ENCODE data around the gene PPP1R12B. TPM values are rescaled to one million over a fixed set of nuclear protein-coding genes. Genes with fewer than 3 reads are reported as not detected.
A peak's percentile ranks its signal among the peaks of the same experiment; 100 is the strongest.
"Not testable (repeated sequence)": the region's sequence is repeated elsewhere in the genome, so short reads cannot be mapped to it uniquely, and the experiment has no call there.

PPP1R12B gene
- total and polyA plus RNA-seq, 12 donors, result 16.5 to 969 (median 604) TPM

DNA sequence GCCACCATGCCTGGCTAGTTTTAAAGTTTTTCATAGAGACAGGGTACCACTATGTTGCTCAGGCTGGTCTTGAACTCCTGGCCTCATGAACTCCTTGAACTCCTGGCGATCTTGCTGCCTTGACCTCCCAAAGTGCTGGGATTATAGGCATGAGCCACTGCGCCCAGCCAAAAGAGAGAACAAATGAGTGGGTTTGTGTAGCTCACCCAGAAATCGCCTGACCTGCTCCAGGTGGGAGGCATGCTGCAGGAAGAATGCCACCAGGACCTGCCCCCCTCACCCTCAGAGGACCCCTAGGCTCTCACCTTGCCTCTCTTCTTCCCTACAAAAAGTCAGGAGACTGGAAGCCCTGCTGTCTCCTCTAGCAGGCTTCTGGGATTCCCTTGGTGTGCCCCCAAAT, 272.9 kb downstream of the PPP1R12B start:
- DNase-seq, result no peak
- H3K4me1 ChIP-seq, result peaks cover 2 to 50% (median 29%) of the 10 kb centered on the region in 9 donors
- WGBS, 2 donors, result 97 to 99% methylated on average over 3 of the region's 3 CpGs
- TF ChIP-seq CTCF (IDR thresholded peaks at IDR 0.05), result no peak
- intact Hi-C loops (cut with DNase I), result loop anchor here in 3 of 10 donors (5.0 to 10.0 kb wide), 4 partner anchors 34 to 277 kb away; partner anchors contain the start of genes PPP1R12B (in 1 of the 3) and UBE2T (in 1 of the 3)
- no peaks in the 10 kb centered on the region for H3K9me3 ChIP-seq
- H3K4me3 ChIP-seq, result no peak overlapping the region
- H3K27me3 ChIP-seq, result peaks cover 0 to 84% (median 0%) of the 10 kb centered on the region in 7 donors
- no peak for ATAC-seq
- no peaks in the 10 kb centered on the region for H3K36me3 ChIP-seq
- no peak overlapping the region for H3K27ac ChIP-seq

DNA sequence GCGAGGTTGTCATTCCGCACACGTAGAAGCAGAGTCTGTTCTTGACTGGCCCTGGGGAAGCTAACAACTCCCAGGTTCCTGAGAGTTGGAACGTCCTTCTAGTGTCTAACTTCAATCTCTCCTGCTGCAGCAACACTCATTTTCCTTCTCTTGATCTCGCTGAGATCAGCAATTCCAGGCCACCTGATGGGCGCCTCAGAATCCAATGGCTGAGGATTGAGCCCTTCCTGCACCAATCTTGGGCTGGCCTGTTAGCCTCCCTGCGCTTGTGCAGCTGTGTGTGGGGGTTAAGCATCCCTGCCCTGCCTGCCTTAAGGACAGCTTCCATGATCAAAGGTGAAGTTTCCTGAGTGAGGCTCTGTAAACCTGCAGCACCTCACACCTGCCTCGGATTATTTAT, 273.9 kb downstream of the PPP1R12B start:
- Histone ChIP-seq H3K27me3 (peaks cover 0 to 83% (median 0%) of the 10 kb centered on the region in 7 donors), H3K4me3 (no peak overlapping the region), H3K4me1 (peaks cover 2 to 52% (median 36%) of the 10 kb centered on the region in 9 donors), H3K9me3 (no peaks in the 10 kb centered on the region), H3K36me3 (no peaks in the 10 kb centered on the region), H3K27ac (no peak overlapping the region)
- ATAC-seq, result no peak
- 93 to 96% methylated on average over 8 of the region's 8 CpGs for WGBS, 2 donors
- intact Hi-C loops (cut with DNase I), result loop anchor here in 3 of 10 donors (5.0 to 10.0 kb wide), 4 partner anchors 35 to 278 kb away; partner anchors contain the start of genes PPP1R12B (in 1 of the 3) and UBE2T (in 1 of the 3)
- DNase-seq, result no peak
- TF ChIP-seq CTCF (IDR thresholded peaks at IDR 0.05), result no peak

DNA sequence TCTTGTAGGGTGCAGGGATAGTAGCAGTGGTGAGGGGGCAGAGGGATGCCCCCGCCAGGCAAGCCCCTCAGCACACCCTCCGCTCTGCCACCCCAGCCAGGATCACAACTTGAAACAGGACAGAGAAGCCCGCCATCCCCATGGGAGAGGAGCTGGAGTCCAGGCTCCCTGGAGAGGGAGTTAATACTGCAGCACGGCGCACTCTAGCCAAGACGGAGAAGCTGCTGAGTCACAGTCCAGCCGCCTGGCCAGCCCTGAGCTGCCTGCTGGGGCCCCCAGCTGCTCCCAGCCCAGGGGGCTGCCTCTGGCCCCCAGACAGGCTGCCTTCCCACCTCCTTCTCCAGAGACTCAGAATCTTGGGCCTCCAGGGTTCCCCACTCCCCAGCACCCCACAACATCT, 274.6 kb downstream of the PPP1R12B start:
- peak; percentile 24 to 44 for DNase-seq
- Histone ChIP-seq H3K4me3 (no peak overlapping the region), H3K27me3 (peaks cover 0 to 83% (median 0%) of the 10 kb centered on the region in 7 donors), H3K4me1 (peaks cover 2 to 54% (median 36%) of the 10 kb centered on the region in 9 donors), H3K27ac (peak overlapping the region in 2 of 10 donors; percentile 14 to 25), H3K9me3 (no peaks in the 10 kb centered on the region), H3K36me3 (no peaks in the 10 kb centered on the region)
- TF ChIP-seq CTCF (IDR thresholded peaks at IDR 0.05), result no peak
- peak; percentile 23 to 67 (median 48) for ATAC-seq
- intact Hi-C loops (cut with DNase I), result loop anchor here in 3 of 10 donors (5.0 to 10.0 kb wide), 4 partner anchors 36 to 278 kb away; partner anchors contain the start of genes PPP1R12B (in 1 of the 3) and UBE2T (in 1 of the 3)
- WGBS, 2 donors, result 54% methylated on average over 7 of the region's 7 CpGs

GRCh38 chr1:202623476-202623875, 275.0 kb downstream of the PPP1R12B start:
- peaks cover 0 to 82% (median 0%) of the 10 kb centered on the region in 7 donors for H3K27me3 ChIP-seq
- intact Hi-C loops (cut with DNase I), result loop anchor here in 3 of 10 donors (5.0 to 10.0 kb wide), 4 partner anchors 36 to 279 kb away; partner anchors contain the start of genes PPP1R12B (in 1 of the 3) and UBE2T (in 1 of the 3)
- H3K9me3 ChIP-seq, DNase-seq, H3K36me3 ChIP-seq, ATAC-seq, H3K4me3 ChIP-seq: not testable (repeated sequence)
- peaks cover 2 to 52% (median 32%) of the 10 kb centered on the region in 9 donors for H3K4me1 ChIP-seq
- 68 to 73% methylated on average over 12 of the region's 12 CpGs for WGBS, 2 donors
- H3K27ac ChIP-seq, result peak overlapping the region in 2 of 10 donors; percentile 14 to 25
